NCI-H748 (cell line): ENCODE measurements around the gene CADM3.

Experiments used
- DNase-seq: peaks from one replicate; lab custom pipeline; 2025; ENCODE audit not compliant: unreplicated experiment; lab: John Stamatoyannopoulos, UW

CADM3 gene

DNA sequence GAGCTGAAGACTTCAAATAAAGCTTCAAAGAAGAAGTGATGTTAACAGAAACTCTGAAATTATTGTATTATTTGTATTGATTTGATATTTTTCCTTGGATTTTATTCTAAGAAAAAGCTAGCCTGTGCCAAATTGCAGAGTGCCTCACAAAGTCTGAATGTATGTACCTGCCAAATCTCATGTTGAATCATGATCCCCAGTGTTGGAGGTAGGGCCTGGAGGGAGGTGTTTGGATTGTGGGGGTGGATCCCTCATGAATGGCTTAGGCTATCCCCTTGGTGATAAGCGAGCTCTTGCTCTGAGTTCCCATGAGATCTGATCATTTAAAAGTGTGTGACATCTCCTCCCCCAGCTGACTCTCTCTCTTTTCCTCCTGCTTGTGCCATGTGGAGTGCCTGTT lies 76.9 kb downstream of the CADM3 start:
- DNase-seq: no peak

DNA sequence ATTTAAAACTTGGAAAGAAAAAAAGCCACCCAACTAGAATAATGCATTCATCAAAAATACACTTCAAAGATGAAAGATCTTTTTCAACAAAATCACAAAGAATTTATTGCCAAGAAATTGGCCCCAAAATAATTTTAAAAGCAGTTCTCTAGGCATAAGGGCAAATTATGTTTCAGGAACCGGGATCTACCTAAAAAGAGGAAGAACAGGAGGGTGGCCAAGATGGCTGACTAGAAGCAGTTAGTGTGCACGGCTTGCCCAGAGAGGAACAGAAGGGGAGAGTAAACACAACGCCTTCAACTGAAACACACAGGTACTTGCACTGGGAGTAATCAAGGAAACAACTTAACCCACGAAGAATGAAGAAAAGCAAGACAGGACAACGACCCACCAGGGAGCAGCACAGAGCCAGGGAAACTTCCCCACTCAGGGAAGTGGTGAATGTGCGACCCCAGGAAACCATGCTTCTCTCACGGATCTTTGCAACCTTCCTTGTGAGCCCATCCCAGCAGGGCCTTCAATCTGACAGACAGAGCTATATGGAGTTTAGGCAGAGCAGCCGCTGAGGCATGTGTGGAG lies 79.3 kb downstream of the CADM3 start:
- DNase-seq: no peak
